HCEC 1CT (cell line): Measurements from ENCODE around the gene AFG1L.

Experiments
- DNase-seq: peaks from one replicate; pipeline ENCODE4 v3.0.0-alpha.2; 2017

Gene AFG1L

GRCh38 chr6:108465098-108465495, 170.2 kb downstream of the AFG1L start:
- DNase-seq = no peak

DNA sequence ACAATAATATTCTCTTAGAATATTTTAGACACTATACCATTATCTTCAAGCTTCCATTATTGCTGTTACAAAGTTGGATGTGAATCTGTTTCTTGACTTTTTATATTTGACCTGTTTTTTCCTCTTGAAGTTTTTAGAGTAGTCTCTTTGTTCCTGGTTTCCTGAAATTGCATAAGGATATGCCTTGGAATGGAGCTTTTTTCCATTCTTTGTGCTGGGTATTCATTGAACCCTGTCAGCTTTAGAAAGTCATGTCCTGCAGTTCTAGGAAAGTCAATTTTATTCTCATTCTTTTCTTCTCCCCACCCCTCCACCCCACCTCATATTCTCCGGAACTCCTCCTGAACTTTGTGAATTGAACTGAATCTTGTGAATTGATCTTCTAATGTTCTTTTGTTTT, 173.5 kb downstream of the AFG1L start:
- DNase-seq = no peak

DNA sequence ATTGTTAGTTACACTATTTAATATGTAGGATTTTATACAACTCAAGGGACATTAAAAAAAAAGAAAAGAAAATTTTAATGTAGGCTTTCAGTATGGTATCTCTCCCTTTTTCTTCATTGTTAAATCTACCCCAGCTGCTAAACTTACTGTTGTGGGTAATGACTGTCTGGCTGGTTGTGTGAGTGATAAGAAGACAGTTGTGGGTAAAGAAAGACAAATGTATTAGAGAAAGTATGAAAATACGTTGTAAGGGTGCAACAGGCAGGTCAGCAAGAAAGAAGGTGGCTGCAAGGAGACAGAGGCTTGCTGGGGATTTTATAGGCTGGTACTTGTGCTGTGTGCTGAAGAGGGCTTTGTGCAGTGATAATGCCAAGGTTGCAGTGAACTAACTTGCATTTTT, 174.5 kb downstream of the AFG1L start:
- no peak for DNase-seq

- DNase-seq = no peak
These were observed 178.3 kb downstream of the AFG1L start for GRCh38 chr6:108473197-108473596.

- DNase-seq = no peak
These were observed 181.5 kb downstream of the AFG1L start for GRCh38 chr6:108476376-108476775.

DNA sequence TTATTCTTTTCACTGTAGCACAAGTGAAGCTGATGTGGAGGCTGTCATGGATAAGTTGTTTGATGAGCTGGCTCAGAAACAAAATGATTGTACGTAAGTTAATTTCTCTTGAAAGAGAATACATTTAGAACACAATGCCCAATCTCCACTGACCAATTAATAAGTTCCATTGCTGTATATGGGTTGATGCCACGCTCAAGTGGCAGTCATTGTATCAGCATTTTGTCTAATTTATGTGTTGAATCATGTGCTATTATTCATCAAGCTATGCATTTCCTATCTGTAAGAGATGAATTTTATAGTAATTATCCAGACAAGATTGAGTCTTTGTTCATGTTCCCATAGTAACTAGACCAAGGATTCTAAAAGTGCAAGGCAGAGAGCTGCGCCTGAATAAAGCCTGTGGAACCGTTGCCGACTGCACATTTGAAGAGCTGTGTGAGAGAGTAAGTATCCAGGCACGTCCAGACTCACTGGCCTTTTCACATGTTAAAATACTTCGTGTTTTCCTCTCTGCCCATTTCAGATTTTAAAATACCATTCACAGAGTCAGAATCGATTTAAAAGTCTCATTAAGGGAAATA, 182.1 kb downstream of the AFG1L start:
- DNase-seq = no peak

DNA sequence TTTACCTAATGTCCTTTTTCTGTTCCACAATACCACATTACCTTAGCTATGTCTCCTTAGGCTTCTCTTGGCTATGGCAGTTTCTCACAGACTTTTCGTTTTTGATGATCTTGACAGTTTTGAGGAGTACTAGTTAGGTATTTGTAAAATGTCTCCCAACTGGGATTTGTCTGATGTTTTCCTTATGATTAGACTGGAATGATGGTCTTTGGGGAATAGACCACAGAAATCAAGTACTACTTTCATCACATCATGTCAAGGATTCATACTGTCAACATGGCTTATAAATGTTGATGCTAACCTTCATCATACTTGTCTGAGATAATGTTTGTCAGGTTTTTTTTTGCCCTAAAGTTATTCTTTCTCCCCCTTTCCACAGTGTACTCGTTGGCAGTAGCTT, 187.7 kb downstream of the AFG1L start:
- no peak for DNase-seq

DNA sequence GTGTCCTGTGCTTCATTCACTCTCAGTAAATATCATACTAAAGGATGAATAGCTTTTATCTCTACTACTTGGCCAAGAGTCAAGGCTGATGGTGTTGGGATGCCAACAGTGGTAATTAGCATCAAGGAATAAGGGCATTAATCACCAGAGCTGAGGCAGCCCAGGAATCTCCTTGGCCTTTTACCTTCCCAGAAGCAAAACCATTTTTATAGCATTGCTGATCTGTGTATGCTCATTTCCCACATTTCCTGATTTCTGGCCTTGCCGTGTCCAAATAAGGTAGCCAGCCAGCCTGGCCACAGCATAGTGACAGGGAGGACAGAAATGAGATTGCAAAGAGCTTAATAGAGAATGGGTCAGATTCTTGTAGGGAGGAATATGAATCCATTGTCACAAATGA, 189.2 kb downstream of the AFG1L start:
- DNase-seq = no peak

DNA sequence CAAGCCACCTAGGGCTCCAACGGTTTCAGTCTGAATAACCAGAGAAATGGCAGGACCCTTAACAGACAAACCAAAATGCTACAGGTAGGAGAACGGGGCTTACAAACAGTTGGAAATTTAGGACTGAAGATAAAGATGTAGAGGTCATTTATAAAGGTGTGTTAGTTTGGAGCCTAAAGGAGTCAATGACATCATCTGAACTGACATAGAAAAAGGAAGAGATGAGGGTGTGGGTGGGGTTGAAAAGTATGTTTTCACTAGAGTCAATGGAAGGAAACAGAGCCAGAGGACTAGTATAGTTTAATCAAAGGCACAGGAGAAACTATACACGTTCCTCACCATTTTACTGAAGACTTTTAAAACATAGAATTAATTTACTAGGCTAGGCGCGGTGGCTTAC, 194.8 kb downstream of the AFG1L start:
- DNase-seq = no peak

- peak; percentile 39 for DNase-seq
These were observed 197.4 kb downstream of the AFG1L start for GRCh38 chr6:108492131-108492766.

DNA sequence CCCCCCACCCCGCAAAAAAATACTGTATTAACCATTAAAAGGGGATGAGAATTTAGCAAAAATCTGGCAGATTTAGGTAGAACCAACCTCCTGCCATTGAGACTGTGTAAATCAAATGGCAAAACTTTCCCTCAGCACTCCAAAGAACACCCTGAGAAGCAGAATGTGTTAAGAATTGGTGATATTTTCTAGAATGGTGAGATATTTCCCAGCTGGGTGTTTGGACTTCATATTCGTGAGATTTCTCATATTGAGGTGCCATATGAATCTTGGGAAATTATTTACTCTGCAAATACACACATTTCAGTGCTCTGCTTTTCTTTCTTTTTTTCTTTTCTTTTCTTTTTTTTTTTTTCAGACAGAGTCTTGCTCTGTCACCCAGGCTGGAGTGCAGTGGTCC, 199.6 kb downstream of the AFG1L start:
- DNase-seq = no peak

DNA sequence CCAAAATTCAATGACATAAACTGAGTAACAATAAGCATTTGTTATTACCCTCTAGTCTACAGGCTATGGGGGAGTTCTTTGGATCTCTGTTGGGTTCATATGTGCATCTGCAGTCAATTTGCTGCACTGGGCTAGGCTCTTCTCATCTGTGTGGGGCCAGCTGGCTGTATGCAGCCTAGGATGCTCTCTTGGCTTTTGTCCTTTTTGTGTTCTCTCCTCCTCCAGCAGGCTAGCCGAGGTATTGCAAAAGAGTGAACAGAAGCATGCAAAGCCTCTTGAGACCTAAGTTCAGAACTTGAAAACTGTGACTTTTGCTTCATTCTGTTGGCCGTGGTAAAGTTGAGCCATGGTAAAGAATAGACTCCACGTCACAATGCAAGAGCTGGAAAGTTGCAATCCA, 203.0 kb downstream of the AFG1L start:
- DNase-seq = peak; percentile 47

DNA sequence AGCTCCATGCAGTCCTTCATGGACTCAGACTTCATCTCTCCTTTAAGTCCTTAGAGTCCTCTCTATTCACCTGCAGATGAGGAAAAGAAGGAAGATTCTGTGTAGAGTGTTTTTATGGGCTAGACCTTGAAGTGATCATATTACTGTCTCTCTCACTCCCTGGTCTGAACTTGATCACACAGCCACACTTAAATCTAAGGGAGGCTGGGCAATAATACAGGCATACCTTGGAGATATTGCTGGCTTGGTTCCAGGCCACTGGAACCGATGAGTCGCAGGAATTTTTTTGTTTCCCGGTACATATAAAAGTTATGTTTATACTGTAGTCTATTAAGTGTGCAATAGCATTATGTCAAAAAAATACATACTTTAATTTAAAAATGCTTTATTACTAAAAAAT, 206.7 kb downstream of the AFG1L start:
- peak; percentile 62 for DNase-seq

DNA sequence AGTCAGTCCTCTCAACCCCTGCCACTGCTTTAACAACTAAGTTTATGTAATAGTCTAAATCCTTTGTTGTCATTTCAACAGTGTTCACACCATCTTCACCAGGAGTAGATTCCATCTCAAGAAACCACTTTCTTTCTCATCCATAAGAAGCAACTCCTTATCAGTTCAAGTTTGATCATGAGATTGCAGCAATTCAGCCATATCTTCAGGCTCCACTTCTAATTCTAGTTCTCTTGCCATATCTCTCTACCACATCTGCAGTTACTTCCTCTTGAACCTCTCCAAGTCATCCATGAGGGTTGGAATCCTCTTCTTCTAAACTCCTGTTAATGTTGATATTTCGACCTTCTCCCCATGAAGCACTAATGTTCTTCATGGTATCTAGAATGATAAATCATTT, 208.0 kb downstream of the AFG1L start:
- DNase-seq = no peak

GRCh38 chr6:108507316-108507715, 212.5 kb downstream of the AFG1L start:
- no peak for DNase-seq

DNA sequence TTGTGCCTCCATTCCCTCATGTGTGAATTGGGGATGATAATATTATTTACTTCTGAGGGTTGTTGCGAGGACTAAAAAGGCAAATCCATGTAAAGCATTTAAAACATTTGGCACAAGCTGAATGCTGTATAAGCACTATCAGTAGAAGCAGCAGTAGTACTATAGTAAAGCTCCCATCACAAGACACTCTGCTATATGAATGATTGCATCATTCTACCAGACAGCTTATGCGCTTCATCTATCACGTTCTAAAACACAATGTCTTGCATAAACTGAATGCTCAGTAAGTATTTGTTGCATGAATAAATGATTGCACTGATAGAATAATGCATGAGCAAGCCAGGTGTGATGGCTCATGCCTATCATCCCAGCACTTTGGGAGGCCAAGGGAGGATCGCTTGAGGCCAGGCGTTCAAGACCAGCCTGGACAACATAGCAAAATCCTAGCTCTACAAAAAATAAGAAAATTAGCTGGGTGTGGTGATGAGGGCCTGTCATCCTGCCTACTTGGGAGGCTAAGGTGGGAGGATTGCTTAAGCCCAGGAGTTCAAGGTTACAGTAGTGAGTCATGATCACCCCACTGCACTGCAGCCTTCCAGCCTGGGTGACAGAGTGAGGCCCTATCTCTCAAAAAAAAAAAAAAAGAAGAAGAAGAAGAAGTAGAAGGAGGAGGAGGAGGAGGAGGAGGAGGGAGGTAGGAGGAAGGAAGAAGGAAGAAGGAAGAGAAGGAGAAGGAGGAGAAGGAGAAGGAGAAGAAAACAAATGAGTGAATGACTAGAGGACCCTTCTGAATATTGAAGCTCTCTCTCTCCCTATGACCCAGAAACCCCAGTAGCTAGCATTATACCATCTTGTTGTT, 215.8 kb downstream of the AFG1L start:
- peak; percentile 29 for DNase-seq

DNA sequence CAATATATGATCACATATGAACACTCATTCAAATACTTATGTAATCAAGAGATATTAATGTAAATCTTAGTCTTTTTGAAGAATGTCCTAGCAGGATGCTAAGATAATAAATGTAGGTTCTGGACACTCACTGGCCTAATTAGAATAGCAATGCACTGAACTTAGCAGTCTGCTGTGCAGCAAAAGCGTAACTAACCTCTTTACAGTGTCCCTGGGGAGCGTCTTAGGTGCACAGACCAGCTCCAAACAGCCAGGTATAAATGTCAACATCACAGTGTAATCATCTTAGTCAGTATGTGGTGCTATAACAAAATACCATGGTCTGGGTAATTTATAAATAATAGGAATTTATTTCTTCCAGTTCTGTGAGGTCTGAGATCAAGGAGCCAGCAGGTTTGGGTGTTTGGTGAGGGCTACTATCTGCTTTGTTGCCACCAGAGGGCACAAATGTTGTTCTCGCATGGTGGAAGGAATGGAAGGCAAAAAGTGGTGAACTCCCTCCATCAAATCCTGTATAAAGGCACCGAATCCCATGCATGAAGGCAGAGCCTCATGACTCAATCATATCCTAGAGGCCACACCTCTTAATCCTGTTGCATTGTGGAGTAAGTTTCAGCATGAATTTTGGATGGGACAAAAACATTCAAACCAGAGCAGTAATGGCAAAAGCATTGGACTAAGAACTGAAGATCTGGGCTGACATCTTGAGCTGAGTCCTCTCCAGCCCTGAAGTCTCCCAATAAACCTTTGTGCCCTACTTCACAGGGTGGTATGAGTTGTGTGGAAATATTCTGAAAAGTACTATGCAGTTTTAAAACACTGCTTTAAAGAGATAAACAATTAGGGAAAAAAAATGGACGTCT, 224.1 kb downstream of the AFG1L start:
- peak; percentile 52 for DNase-seq

DNA sequence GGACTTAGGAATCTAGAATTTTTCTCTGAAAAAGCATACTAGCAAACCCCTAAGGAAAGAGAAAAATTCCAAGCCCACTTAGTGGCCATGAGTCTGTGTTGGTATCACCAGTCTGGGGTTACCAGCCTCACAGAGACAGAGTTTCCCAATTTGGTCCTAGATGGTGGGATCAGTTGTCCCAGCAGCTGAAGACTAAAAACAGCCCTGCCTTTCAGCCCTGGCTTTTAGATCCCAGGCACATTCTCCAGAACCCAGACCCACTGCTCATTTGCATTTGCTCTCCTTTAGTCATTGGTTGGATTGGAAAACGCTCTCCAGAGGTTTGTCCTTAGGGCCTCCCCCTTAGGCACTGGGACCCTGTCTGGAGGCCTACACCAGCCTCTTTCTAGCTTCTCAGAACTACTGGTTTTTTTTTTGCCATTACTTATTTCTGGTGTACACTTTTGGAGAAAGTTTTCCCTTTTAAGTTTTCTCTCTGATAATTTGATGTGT, 226.8 kb downstream of the AFG1L start:
- no peak for DNase-seq

DNA sequence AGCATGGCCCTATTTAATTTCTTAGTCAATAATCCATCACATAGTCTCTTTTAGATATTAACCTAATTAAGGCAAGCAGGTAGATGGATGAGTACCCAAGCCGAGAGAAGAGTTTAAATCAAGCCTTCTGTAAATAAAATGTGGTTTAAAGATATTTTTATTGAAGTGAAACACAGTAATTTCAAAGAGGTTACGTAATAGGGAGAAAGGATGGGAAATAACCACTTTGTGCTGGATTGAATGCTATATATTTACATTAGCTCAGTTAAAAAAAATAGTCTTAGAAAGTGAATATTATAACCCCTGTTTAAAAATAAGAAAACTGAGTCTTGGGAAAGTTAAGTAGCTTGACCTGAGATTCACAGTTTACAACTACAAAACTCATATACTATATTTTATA, 228.8 kb downstream of the AFG1L start:
- DNase-seq = no peak

DNA sequence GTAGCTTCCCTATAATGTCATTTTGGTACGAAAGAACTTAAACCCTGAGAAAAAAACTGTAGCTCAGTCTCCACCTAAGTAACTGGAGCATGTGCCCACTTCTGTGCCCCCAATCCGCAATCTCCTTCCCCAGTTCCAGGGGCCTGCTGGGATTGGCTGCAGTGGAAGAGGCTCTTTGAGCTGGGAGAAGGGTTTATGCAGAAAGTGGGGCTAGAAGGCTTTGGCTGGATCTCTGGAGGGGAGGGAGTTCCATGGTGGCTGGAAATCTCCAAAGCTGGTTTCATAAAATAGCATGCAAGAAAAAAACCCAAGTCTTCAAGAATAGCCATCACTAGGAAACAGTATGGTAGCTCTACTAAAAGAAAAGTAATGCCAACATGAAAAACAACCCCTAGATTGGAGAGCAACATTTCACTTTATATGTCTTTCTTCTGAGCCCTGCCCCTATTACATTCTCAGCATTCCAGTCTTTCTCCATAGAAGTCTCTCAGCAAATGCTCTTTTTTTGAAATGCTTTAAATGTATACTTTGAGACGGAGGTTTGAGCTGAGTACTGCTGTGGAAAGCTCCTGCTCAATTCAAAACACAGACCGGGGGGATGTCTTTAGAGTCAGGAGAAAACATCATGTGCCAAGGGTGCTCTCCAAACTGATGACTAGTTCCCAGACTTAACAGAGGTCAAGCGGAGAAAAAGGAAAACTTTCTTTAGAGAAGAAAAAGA, 229.8 kb downstream of the AFG1L start:
- no peak for DNase-seq

DNA sequence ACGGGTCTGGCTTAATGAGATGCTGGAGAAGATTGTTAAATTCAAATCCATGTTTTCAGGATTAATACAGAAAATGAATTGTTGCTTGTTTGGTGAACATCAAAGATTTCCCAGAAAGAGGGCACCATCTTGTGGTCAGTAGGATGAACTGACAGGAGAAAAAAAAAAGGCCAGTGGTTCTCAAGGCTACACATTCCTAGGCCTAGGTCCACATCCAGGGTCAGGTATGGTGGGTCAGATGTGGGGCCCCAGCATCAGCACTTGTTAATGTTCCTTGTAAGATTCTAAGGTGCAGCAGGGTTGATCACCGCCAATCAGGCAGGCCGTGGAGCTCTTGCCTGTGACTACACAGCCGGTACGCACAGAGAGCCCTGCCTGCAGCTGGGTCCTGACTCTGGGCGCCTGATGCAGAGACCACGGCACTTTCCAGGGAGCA, 231.9 kb downstream of the AFG1L start:
- DNase-seq = peak; percentile 54

DNA sequence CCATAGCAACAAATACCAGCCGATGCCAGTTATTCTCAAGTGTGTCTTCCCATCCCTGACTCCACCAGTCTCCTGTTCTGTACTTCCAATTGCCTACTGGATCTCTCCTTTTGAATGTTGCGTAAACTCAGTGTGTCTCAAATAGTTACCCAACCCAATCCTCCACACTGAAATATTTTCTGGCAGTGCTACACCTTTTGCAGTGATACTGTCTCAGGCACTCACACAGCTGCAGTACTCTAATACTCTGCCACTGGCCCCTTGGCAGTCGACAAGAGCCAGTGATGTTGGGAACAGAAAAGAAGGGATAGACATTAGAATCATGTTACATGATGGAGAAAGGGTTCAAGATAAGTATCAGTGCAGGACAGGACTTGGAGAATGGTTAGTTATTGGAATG, 234.0 kb downstream of the AFG1L start:
- no peak for DNase-seq
